OCI-LY7 (cell line): ENCODE results near the gene DNER. TPM values are rescaled to one million over a fixed set of nuclear protein-coding genes. Genes with fewer than 3 reads are reported as not detected.
"Not testable (repeated sequence)": the region's sequence is repeated elsewhere in the genome, so short reads cannot be mapped to it uniquely, and the experiment has no call there.

ENCODE experiments used
- BruUV-seq: library from RNA; stranded (reverse); fragments of 400-500 nt; replicated peaks from 2 replicates; lab custom pipeline; 2021; lab: Mats Ljungman, UMichigan
- CTCF ChIA-PET: fragments of 300-600 bp; sonication (Branson Sonifier 250); formaldehyde crosslinking; loops from one replicate; lab custom pipeline; 2022; ENCODE audit warnings: antibody characterized with exemption; ENCODE audit not compliant: unreplicated experiment; lab: Charles Lee
- POLR2A ChIA-PET: fragments of 300-600 bp; sonication (Branson Sonifier 250); formaldehyde crosslinking; loops from one replicate; lab custom pipeline; 2022; ENCODE audit warnings: antibody characterized with exemption; lab: Charles Lee
- DNase-seq: peaks from one replicate; pipeline ENCODE4 v3.0.0-alpha.2; 2015; ENCODE audit warnings: low spot score
- H2AFZ ChIP-seq: fragments of 200-600 bp; sonication (generic), shearing (Covaris generic); 2 replicates; pipeline ENCODE4 v1.6.1; 2014; ENCODE audit warnings: mild to moderate bottlenecking, antibody characterized with exemption, low read length, moderate library complexity
- H3K27ac ChIP-seq: fragments of 200-600 bp; sonication (generic); 2 replicates; pipeline ENCODE4 v1.5.1; 2014; ENCODE audit warnings: mixed run types, low read depth, mild to moderate bottlenecking, moderate library complexity, low read length, inconsistent platforms; ENCODE audit not compliant: poor library complexity, severe bottlenecking
- H3K36me3 ChIP-seq: fragments of 200-600 bp; sonication (generic); 2 replicates; pipeline ENCODE4 v1.6.1; 2014; ENCODE audit warnings: mild to moderate bottlenecking, antibody characterized with exemption, low read length, moderate library complexity, mixed read lengths; ENCODE audit not compliant: insufficient read depth
- H3K4me1 ChIP-seq: fragments of 200-600 bp; sonication (generic); 2 replicates; pipeline ENCODE4 v1.5.1; 2014; ENCODE audit warnings: mild to moderate bottlenecking, low read length; ENCODE audit not compliant: insufficient read depth, poor library complexity, severe bottlenecking
- H3K4me2 ChIP-seq: fragments of 200-600 bp; sonication (generic); 2 replicates; pipeline ENCODE4 v1.6.1; 2014; ENCODE audit warnings: mild to moderate bottlenecking, low read length
- H3K4me3 ChIP-seq: fragments of 200-600 bp; sonication (generic); 2 replicates; pipeline ENCODE4 v1.5.1; 2014; ENCODE audit warnings: mild to moderate bottlenecking, low read depth, low read length; ENCODE audit not compliant: poor library complexity, severe bottlenecking
- H3K79me2 ChIP-seq: fragments of 200-600 bp; sonication (generic); 2 replicates; pipeline ENCODE4 v1.6.1; 2016; ENCODE audit warnings: low read depth, mild to moderate bottlenecking, low read length, moderate library complexity, mixed read lengths; ENCODE audit not compliant: insufficient read depth
- H3K9me2 ChIP-seq: fragments of 200-600 bp; sonication (generic); 2 replicates; pipeline ENCODE4 v1.6.1; 2016; ENCODE audit warnings: mild to moderate bottlenecking, low read length, mixed read lengths; ENCODE audit not compliant: insufficient read depth
- H3K9me3 ChIP-seq: fragments of 200-600 bp; sonication (generic); 2 replicates; pipeline ENCODE4 v1.6.1; 2014; ENCODE audit warnings: mild to moderate bottlenecking, mixed run types, low read length, mixed read lengths
- H4K20me1 ChIP-seq: fragments of 200-600 bp; sonication (generic); 2 replicates; pipeline ENCODE4 v1.6.1; 2014; ENCODE audit warnings: mild to moderate bottlenecking, antibody characterized with exemption, low read length, moderate library complexity, mixed read lengths; ENCODE audit not compliant: insufficient read depth
- CTCF ChIP-seq: fragments of 200-600 bp; sonication (generic); conservative IDR thresholded peaks from 2 replicates; pipeline ENCODE4 v1.5.1; 2014; ENCODE audit warnings: mild to moderate bottlenecking, antibody characterized with exemption, low read length, moderate library complexity, mixed read lengths
- EZH2phosphoT487 ChIP-seq: fragments of 200-600 bp; sonication (generic); IDR thresholded peaks from 2 replicates; pipeline ENCODE4 v1.6.1; 2018; ENCODE audit warnings: low read depth, borderline replicate concordance, mild to moderate bottlenecking, mixed run types, antibody characterized with exemption, low read length, moderate library complexity, mixed read lengths
- intact Hi-C: fragments of 100-400 bp; cut with micrococcal nuclease; formaldehyde crosslinking; loops from one replicate; pipeline ENCODE4 v1.10.0; 2022; ENCODE audit not compliant: unreplicated experiment
- total RNA-seq, 2 experiments: library from RNA; depleted of rRNA in 1 of 2; stranded (reverse); fragments of >200 nt in 1 of 2; shearing (Covaris generic) in 1 of 2; gene quantifications; 2 replicates each; pipeline ENCODE4 v1.2.3, GENCODE V29; 2014 to 2022

The DNER gene
- total RNA-seq, 2 experiments from 2014 or later, result not detected

DNA sequence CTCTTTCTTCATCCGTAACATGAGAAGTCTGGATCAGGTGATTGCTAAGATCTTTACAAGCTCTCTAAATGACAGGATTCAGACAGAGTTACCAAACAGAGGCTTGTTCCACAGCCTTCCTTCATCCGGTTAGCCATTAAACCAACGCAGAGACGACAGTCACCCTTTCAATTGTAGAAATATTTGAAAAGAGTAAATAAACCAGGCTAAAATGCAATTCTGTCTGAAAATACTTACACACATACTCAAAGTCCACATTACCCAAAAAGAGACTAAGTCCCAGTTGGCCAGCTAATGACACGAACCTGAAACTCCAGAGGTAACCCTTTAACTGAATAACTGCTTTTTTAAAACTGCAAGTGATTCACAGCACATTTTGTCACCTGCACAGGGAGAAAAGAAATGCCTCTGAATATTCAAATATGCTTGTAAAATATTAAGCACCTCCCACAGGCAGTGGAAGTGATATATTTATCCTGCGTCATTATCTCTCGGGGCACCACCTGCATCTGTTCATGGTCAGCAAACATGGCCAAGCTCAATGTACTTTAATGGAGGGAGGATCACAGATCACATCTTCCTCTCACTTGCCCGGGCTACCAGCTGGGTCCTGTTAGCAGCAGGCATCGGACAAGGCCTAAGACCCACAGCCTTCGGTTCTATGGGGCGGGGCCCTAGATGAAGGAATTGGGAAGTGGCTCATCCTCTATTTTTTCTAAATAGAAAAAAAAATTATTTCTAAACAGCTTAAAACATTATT, 38.8 kb upstream of the DNER start:
- no peak overlapping the region for H3K4me3 ChIP-seq

DNA sequence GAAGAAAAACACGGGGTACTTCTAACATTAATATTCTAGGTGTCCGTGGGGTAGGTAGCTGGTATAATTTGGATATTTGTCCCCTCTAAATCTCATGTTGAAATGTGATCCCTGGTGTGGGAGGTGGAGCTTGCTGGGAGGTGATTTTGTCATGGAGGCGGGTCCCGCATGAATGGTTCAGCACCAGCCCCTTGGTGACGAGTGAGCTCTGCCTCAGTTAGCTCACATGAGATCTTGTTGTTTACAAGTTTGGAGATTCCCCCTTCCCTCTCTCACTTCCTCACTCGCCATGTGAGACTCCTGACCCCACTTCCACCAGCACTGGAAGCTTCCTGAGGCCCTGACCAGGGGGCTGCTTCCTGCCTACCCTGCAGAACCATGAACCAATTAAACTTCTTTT, 35.4 kb upstream of the DNER start:
- H2AFZ ChIP-seq, result no peak overlapping the region
- POLR2A ChIA-PET, result interaction anchor here (0.5 to 0.7 kb wide), 4 partner anchors 67 to 1749 kb away, joined by 3 to 6 read pairs (median 4); no protein-coding TSS in a partner anchor

More for the DNA sequence above, 38.8 kb upstream of the DNER start:
- TF ChIP-seq EZH2phosphoT487 (no peak), CTCF (no peak)
- Histone ChIP-seq H4K20me1 (no peaks in the 10 kb centered on the region), H2AFZ (no peak overlapping the region), H3K4me2 (no peak overlapping the region), H3K36me3 (no peaks in the 10 kb centered on the region), H3K27ac (no peak overlapping the region), H3K4me1 (peaks cover 6% of the 10 kb centered on the region), H3K79me2 (no peaks in the 10 kb centered on the region), H3K9me3 (no peaks in the 10 kb centered on the region), H3K9me2 (no peaks in the 10 kb centered on the region)
- intact Hi-C loops, result no loop called here
- ChIA-PET POLR2A (interaction anchor here (0.6 to 0.7 kb wide), 2 partner anchors 79 to 96 kb away, joined by 4 to 6 read pairs; no protein-coding TSS in a partner anchor), CTCF (no interaction called here)
- no peak for DNase-seq
- BruUV-seq, result no TSS peak

GRCh38 chr2:229748950-229749349, 34.6 kb upstream of the DNER start:
- POLR2A ChIA-PET, result interaction anchor here (0.7 kb wide), 1 partner anchor 1202 kb away, joined by 3 read pairs; no protein-coding TSS in a partner anchor
- Histone ChIP-seq H3K4me3 (no peak overlapping the region), H3K9me3 (no peaks in the 10 kb centered on the region), H3K4me2 (no peak overlapping the region), H3K27ac (no peak overlapping the region), H4K20me1 (no peaks in the 10 kb centered on the region), H2AFZ (no peak overlapping the region), H3K36me3 (no peaks in the 10 kb centered on the region), H3K79me2 (no peaks in the 10 kb centered on the region), H3K9me2 (no peaks in the 10 kb centered on the region), H3K4me1 (peaks cover 6% of the 10 kb centered on the region)
- intact Hi-C loops, result no loop called here
- CTCF ChIA-PET, result no interaction called here
- DNase-seq, result no peak
- no TSS peak for BruUV-seq
- TF ChIP-seq EZH2phosphoT487, result no peak
- 0 out of 2 replicates have a peak, but pooled peaks have one; percentile 27 for TF ChIP-seq CTCF

More for the DNA sequence above, 35.4 kb upstream of the DNER start:
- Histone ChIP-seq H3K9me2 (no peaks in the 10 kb centered on the region), H4K20me1 (no peaks in the 10 kb centered on the region), H3K36me3 (no peaks in the 10 kb centered on the region), H3K4me2 (no peak overlapping the region), H3K9me3 (no peaks in the 10 kb centered on the region), H3K4me1 (peaks cover 6% of the 10 kb centered on the region), H3K4me3 (no peak overlapping the region), H3K79me2 (no peaks in the 10 kb centered on the region), H3K27ac (no peak overlapping the region)
- TF ChIP-seq EZH2phosphoT487, result no peak
- CTCF ChIA-PET, result no interaction called here
- intact Hi-C loops, result no loop called here
- no TSS peak for BruUV-seq
- DNase-seq, result peak; percentile 2

DNA sequence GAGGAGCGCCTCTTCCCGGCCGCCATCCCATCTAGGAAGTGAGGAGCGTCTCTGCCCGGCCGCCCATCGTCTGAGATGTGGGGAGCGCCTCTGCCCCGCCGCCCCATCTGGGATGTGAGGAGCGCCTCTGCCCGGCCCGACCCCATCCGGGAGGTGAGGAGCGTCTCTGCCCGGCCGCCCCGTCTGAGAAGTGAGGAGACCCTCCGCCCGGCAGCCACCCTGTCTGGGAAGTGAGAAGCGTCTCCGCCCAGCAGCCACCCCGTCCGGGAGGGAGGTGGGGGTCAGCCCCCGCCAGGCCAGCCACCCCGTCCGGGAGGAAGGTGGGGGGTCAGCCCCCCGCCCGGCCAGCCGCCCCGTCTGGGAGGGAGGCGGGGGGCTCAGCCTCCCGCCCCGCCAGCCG, 28.3 kb upstream of the DNER start:
- CTCF ChIA-PET, result not testable (repeated sequence)

More for the DNA sequence above, 28.3 kb upstream of the DNER start:
- H3K9me2 ChIP-seq, DNase-seq, H3K4me2 ChIP-seq, H4K20me1 ChIP-seq, H3K4me3 ChIP-seq, H3K4me1 ChIP-seq, POLR2A ChIA-PET, H2AFZ ChIP-seq, intact Hi-C loops, H3K27ac ChIP-seq, H3K36me3 ChIP-seq, H3K79me2 ChIP-seq, BruUV-seq: not testable (repeated sequence)
- H3K9me3 ChIP-seq, result peaks cover 11% of the 10 kb centered on the region; the same call in 1 of the 2 replicates
